Body of pancreas (tissue), 4 donors: ENCODE results near the gene RTL5.

Source experiments
- CTCF ChIP-seq, 7 experiments: fragments of 450-650 bp in 4 of 7; fragments of 200-600 bp in 3 of 7; sonication (generic) in 3 of 7; IDR thresholded peaks; one replicate each; pipeline ENCODE4 v1.5.1; 2016 to 2019; ENCODE audit warnings: antibody characterized with exemption in 7 of 7
- POLR2A ChIP-seq, 3 donors: fragments of 450-650 bp; IDR thresholded peaks; one replicate each; pipeline ENCODE4 v1.6.1; 2016; ENCODE audit warnings: antibody characterized with exemption in 3 of 3, mild to moderate bottlenecking in 2 of 3

DNA sequence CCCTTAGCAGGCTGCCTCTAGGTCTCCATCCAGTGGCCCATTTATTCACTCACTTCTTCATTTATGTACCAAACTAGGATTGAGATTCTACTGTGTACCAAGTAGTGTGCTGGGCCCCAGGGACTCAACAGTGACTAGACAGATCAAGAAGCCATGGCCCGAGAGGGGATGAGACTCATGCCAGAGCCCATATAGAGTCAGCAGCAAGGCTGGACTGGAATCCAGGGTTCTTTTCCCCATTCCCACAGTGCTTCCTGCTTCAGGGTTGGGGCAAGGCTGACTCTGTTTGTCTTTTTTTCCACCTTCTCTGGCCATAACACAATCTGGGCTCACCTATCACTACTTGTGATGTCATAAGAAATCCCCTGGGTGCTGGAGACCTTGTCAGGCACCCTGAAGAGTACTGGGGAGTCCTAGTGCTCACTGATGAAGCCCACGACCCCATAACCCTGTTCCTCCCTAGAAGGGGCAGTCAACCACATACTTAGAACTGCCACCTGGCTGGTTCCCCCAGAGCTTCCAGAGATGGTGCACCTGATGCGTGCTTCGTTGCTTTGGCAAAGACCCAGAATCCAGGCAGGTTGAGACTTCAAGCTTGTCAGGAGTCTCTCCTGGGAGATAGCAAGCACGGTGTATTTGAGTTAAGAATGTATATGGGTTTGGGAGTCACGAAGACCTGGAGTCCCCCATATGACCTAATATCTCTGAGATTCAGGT is 6.2 kb downstream of the RTL5 start:
- TF ChIP-seq CTCF (IDR thresholded peaks at IDR 0.05) = no peak
- TF ChIP-seq POLR2A (IDR thresholded peaks at IDR 0.05) = no peak
